Activated naive CD8-positive, alpha-beta T cell (primary cell): Measurements from ENCODE around the gene F11R.
"Not testable (repeated sequence)": the region's sequence is repeated elsewhere in the genome, so short reads cannot be mapped to it uniquely, and the experiment has no call there.

Source experiments
- H3K27ac Mint-ChIP-seq: one replicate; pipeline ENCODE4 v1.8.0; 2021; ENCODE audit warnings: mixed read lengths
- H3K27me3 Mint-ChIP-seq: one replicate; pipeline ENCODE4 v1.8.0; 2021; ENCODE audit warnings: mixed read lengths
- H3K36me3 Mint-ChIP-seq: one replicate; pipeline ENCODE4 v1.8.0; 2021; ENCODE audit warnings: mixed read lengths
- H3K4me1 Mint-ChIP-seq: one replicate; pipeline ENCODE4 v1.8.0; 2021; ENCODE audit warnings: low read depth, mixed read lengths
- H3K4me3 Mint-ChIP-seq: one replicate; pipeline ENCODE4 v1.8.0; 2021; ENCODE audit warnings: mild to moderate bottlenecking, mixed read lengths
- H3K9me3 Mint-ChIP-seq: one replicate; pipeline ENCODE4 v1.8.0; 2021; ENCODE audit warnings: low read depth, mixed read lengths

F11R gene

GRCh38 chr1:161026954-161027353, 6.0 kb upstream of the F11R start:
- H3K4me3 Mint-ChIP-seq, H3K27me3 Mint-ChIP-seq, H3K36me3 Mint-ChIP-seq, H3K9me3 Mint-ChIP-seq: not testable (repeated sequence)
- Mint-ChIP-seq H3K27ac (peak overlapping the region; percentile 24), H3K4me1 (peaks cover 15% of the 10 kb centered on the region)

GRCh38 chr1:161022432-161022831, 1.5 kb upstream of the F11R start:
- H3K4me3 Mint-ChIP-seq = peak overlapping the region; percentile 92
- not testable (repeated sequence) for H3K36me3 Mint-ChIP-seq, H3K27ac Mint-ChIP-seq, H3K9me3 Mint-ChIP-seq, H3K27me3 Mint-ChIP-seq
- H3K4me1 Mint-ChIP-seq = peaks cover 35% of the 10 kb centered on the region

- no peak overlapping the region for H3K27ac Mint-ChIP-seq
- peaks cover 3% of the 10 kb centered on the region for H3K36me3 Mint-ChIP-seq
- H3K27me3 Mint-ChIP-seq = no peaks in the 10 kb centered on the region
- no peaks in the 10 kb centered on the region for H3K9me3 Mint-ChIP-seq
- H3K4me3 Mint-ChIP-seq = peak overlapping the region; percentile 92
- peaks cover 32% of the 10 kb centered on the region for H3K4me1 Mint-ChIP-seq
Observed at GRCh38 chr1:161021970-161022353, 1.0 kb upstream of the F11R start.

GRCh38 chr1:161021165-161021969, 415 bp upstream of the F11R start:
- Mint-ChIP-seq H3K27me3 (no peaks in the 10 kb centered on the region), H3K9me3 (no peaks in the 10 kb centered on the region), H3K4me1 (peaks cover 31% of the 10 kb centered on the region), H3K4me3 (peak overlapping the region; percentile 92), H3K36me3 (no peaks in the 10 kb centered on the region), H3K27ac (peak overlapping the region; percentile 87)

- Mint-ChIP-seq H3K27ac (peak overlapping the region; percentile 29), H3K27me3 (no peaks in the 10 kb centered on the region), H3K9me3 (no peaks in the 10 kb centered on the region), H3K4me1 (peaks cover 31% of the 10 kb centered on the region), H3K4me3 (peak overlapping the region; percentile 92), H3K36me3 (no peaks in the 10 kb centered on the region)
Observed at GRCh38 chr1:161019751-161020495, 1.0 kb downstream of the F11R start.

GRCh38 chr1:161019111-161019660, 1.8 kb downstream of the F11R start:
- H3K4me3 Mint-ChIP-seq = peak overlapping the region; percentile 6
- not testable (repeated sequence) for H3K9me3 Mint-ChIP-seq, H3K27me3 Mint-ChIP-seq, H3K36me3 Mint-ChIP-seq, H3K27ac Mint-ChIP-seq
- H3K4me1 Mint-ChIP-seq = peaks cover 33% of the 10 kb centered on the region

- H3K36me3 Mint-ChIP-seq = no peaks in the 10 kb centered on the region
- no peak overlapping the region for H3K4me3 Mint-ChIP-seq
- H3K27ac Mint-ChIP-seq = no peak overlapping the region
- H3K27me3 Mint-ChIP-seq = no peaks in the 10 kb centered on the region
- H3K4me1 Mint-ChIP-seq = peaks cover 39% of the 10 kb centered on the region
- no peaks in the 10 kb centered on the region for H3K9me3 Mint-ChIP-seq
Observed at GRCh38 chr1:161018631-161018930, 2.4 kb downstream of the F11R start.

GRCh38 chr1:161017756-161018630, 3.0 kb downstream of the F11R start:
- Mint-ChIP-seq H3K27me3 (no peaks in the 10 kb centered on the region), H3K4me3 (no peak overlapping the region), H3K27ac (no peak overlapping the region), H3K4me1 (peaks cover 45% of the 10 kb centered on the region), H3K9me3 (no peaks in the 10 kb centered on the region), H3K36me3 (no peaks in the 10 kb centered on the region)

- not testable (repeated sequence) for H3K4me3 Mint-ChIP-seq, H3K36me3 Mint-ChIP-seq, H3K9me3 Mint-ChIP-seq, H3K27me3 Mint-ChIP-seq, H3K27ac Mint-ChIP-seq
- H3K4me1 Mint-ChIP-seq = peaks cover 49% of the 10 kb centered on the region
Observed at GRCh38 chr1:161017181-161017580, 3.8 kb downstream of the F11R start.

- peak overlapping the region; percentile 68 for H3K27ac Mint-ChIP-seq
- H3K36me3 Mint-ChIP-seq = not testable (repeated sequence)
Observed at GRCh38 chr1:161016683-161017082, 4.3 kb downstream of the F11R start.

GRCh38 chr1:161013488-161014230, 7.3 kb downstream of the F11R start:
- peaks cover 27% of the 10 kb centered on the region for H3K4me1 Mint-ChIP-seq
- H3K27me3 Mint-ChIP-seq = no peaks in the 10 kb centered on the region
- H3K27ac Mint-ChIP-seq = peak overlapping the region; percentile 95
- H3K9me3 Mint-ChIP-seq = no peaks in the 10 kb centered on the region
- no peaks in the 10 kb centered on the region for H3K36me3 Mint-ChIP-seq
- H3K4me3 Mint-ChIP-seq = peak overlapping the region; percentile 78

More at GRCh38 chr1:161016683-161017082, 4.3 kb downstream of the F11R start:
- peaks cover 50% of the 10 kb centered on the region for H3K4me1 Mint-ChIP-seq
- H3K27me3 Mint-ChIP-seq, H3K4me3 Mint-ChIP-seq, H3K9me3 Mint-ChIP-seq: not testable (repeated sequence)

- Mint-ChIP-seq H3K4me3 (peak overlapping the region; percentile 78), H3K36me3 (no peaks in the 10 kb centered on the region), H3K27ac (peak overlapping the region; percentile 95)
Observed at GRCh38 chr1:161013131-161013487, 7.8 kb downstream of the F11R start.

GRCh38 chr1:161012420-161012819, 8.5 kb downstream of the F11R start:
- no peaks in the 10 kb centered on the region for H3K9me3 Mint-ChIP-seq
- no peak overlapping the region for H3K27ac Mint-ChIP-seq
- peaks cover 27% of the 10 kb centered on the region for H3K4me1 Mint-ChIP-seq
- no peak overlapping the region for H3K4me3 Mint-ChIP-seq
- H3K27me3 Mint-ChIP-seq = no peaks in the 10 kb centered on the region
- H3K36me3 Mint-ChIP-seq = peaks cover 3% of the 10 kb centered on the region

More at GRCh38 chr1:161013131-161013487, 7.8 kb downstream of the F11R start:
- Mint-ChIP-seq H3K9me3 (no peaks in the 10 kb centered on the region), H3K27me3 (no peaks in the 10 kb centered on the region), H3K4me1 (peaks cover 27% of the 10 kb centered on the region)

GRCh38 chr1:161009602-161010211, 11.2 kb downstream of the F11R start:
- Mint-ChIP-seq H3K27ac (no peak overlapping the region), H3K4me1 (peaks cover 25% of the 10 kb centered on the region), H3K36me3 (peaks cover 3% of the 10 kb centered on the region), H3K27me3 (no peaks in the 10 kb centered on the region), H3K4me3 (no peak overlapping the region), H3K9me3 (no peaks in the 10 kb centered on the region)
